ENCODE data around the gene WDR54.
A peak's percentile ranks its signal among the peaks of the same experiment; 100 is the strongest.
"Not testable (repeated sequence)": the region's sequence is repeated elsewhere in the genome, so short reads cannot be mapped to it uniquely, and the experiment has no call there.

Gene WDR54

DNA sequence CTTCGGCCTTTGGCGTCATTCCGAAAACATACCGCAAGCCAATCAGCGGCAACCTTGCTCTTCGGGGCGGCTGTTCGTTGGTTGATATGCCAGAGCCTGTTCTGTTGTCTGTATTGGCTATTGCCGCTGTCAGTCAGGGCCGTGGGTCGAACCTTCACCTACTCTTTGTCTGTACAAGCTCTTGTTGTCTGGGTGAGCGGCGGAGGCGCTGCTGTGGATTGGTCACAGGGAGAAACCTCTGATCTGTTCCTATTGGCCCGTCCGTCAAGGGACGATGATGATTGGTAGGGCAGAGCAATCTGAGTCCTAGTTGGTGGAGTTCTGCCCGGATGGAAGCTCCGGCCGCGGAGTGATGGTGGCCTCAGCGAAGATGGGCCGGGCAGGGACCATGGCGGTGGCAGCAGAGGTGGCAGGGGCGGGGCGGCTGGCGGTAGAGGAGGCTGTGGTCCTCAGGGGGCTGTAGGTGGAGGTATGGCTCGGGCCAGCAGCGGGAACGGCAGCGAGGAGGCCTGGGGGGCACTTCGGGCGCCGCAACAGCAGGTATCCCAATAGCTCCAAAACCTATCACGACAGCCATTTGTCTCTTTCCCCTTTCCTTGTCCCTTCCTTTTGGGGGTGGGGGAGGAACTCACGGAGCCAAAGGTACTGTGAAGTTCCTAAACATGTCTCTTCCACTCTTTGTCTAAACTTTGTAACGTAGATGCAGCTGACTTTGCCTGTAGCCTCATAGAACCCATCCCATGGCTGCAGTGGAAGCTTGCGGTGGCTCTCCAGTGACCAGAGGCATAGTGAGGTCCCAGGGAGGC is 36.8 kb downstream of the WDR54 start, which contains the start of gene WBP1:
WBP1 (plus strand) TSS at position 307 of the 806 bp plus-strand sequence; CDS start at position 472, 165 bp downstream.
- DNase-seq: peak; percentile 98

- no peak for DNase-seq
Observed at GRCh38 chr2:74458938-74459363, 37.4 kb downstream of the WDR54 start.

DNA sequence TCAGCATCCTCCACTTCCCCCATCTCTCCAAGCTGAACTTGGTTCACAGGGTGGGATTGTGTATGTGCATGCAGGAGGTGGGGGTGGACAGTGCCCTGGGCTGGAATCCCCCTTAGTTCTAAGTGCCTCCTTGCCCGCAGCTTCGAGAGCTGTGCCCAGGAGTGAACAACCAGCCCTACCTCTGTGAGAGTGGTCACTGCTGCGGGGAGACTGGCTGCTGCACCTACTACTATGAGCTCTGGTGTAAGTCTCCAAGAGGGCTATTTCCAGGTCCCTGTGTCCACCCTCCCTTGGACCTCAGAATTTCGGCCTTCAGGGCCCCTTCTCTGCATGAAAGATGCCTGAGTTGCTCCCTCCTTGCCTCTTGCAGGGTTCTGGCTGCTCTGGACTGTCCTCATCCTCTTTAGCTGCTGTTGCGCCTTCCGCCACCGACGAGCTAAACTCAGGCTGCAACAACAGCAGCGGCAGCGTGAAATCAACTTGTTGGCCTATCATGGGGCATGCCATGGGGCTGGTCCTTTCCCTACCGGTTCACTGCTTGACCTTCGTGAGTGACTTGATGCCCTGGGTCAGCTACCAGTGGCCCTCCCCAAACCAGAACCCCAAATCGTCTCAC is 38.1 kb downstream of the WDR54 start:
- not testable (repeated sequence) for DNase-seq

DNA sequence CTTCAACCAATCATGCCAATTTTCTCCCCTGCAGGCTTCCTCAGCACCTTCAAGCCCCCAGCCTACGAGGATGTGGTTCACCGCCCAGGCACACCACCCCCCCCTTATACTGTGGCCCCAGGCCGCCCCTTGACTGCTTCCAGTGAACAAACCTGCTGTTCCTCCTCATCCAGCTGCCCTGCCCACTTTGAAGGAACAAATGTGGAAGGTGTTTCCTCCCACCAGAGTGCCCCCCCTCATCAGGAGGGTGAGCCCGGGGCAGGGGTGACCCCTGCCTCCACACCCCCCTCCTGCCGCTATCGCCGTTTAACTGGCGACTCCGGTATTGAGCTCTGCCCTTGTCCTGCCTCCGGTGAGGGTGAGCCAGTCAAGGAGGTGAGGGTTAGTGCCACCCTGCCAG is 38.7 kb downstream of the WDR54 start:
- DNase-seq: not testable (repeated sequence)

- no peak for DNase-seq
Observed at GRCh38 chr2:74461187-74462053, 39.9 kb downstream of the WDR54 start.

DNA sequence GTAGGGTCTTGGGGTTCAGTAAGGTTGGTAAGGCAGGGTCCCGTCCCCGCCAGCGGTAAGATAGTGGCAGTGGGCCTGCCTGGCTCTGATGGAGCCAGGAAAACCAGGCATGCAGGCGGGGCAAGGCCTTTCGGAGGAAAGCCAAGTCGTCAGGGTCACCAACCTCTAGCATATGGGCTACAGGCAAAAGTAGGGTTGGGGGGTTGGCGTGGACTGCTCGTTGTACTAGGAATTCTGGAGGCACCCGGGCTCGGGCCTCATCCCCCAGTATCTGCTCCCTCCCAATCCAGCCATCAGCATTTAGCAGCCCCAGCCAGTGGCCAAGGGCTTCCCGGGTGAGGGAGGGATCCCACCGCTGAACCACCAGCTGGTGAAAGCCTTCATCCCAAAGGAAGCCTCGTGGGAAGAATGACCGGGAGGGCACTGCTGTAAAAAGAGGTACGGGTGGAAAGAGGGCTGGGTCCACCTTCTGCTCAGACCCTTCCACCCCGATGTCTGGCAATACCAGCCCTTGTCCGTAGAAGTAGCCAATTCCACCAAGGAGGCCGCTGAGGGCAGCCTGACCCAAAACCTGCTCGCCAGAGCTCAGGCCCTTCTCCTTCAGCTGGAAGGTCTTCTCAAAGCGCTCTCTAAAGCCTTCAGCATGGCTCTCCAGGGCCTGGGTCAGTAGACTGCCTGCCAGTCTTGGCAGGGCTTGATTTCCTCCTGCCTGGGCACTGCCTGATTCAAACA is 40.7 kb downstream of the WDR54 start:
- no peak for DNase-seq

GRCh38 chr2:74462786-74463105 is 41.2 kb downstream of the WDR54 start:
- no peak for DNase-seq

DNA sequence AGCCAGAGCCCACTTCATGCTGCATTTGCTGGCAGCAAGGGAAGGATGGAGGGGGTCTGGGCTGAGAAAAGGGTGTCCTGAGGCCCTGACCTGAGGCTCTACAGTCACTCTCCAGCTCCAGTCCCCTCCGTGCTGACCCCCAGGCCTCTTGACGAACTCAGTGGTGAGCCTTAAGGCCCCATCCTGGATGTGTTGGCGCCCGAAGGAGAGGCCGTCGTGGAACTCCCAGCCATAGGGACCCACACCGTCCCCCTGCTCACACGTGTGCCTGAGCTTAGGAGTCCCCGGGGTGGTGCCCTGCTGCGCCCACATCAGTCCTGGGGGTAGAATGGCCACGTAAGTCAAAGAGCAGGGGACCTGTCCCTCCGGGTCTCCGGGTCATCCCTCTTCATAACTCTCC is 42.9 kb downstream of the WDR54 start:
- no peak for DNase-seq

DNA sequence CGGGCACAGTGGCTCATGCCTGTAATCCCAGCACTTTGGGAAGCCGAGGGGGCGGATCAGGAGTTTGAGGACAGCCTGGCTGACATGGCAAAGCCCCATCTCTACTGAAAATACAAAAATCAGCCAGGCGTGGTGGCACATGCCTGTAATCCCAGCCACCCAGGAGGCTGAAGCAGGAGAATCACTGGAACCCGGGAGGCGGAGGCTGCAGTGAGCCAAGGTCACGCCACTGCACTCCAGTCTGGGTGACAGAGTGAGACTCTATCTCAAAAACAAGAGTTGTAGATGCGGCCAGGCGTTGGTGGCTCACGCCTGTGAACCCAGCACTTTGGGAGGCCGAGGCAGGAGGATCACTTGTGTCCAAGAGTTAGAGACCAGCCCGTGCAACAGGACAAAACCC is 49.2 kb downstream of the WDR54 start:
- not testable (repeated sequence) for DNase-seq

DNA sequence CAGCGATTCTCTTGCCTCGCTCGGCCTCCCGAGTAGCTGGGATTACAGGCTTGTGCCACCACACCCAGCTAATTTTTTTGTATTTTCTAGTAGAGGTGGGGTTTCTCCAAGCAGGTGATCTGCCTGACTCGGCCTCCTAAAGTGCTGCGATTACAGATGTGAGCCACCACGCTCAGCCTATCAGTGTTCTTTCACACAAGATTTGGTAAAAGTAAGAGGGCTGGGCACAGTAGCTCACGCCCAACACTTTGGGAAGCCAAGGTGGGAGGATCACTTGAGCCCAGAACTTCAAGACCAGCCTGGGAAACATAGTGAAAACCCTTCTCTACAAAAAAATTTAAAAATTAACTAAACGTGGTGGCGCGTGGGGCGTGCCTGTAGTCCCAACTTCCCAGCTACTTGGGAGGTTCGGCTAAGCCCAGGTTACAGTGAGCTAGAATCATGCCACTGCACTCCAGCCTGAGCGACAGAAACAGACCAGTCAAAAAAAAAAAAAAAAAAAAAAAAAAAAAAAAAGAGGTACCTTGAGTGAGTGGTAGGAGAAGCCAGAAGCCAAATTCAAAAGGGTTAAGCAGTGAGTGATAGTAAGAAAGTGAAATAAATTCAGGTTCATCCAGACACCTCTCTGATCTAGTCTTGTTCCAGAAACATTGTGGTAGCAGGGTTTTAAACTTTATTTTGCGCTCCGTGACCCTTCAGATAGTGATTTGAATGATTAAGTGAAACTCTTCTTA is 50.0 kb downstream of the WDR54 start:
- DNase-seq: no peak

GRCh38 chr2:74472086-74472944 is 50.8 kb downstream of the WDR54 start, which contains the start of gene MRPL53:
TSS of gene MRPL53 (minus strand) at chr2:74472680. CDS start at chr2:74472660, 20 bp downstream.
- no peak for DNase-seq

DNA sequence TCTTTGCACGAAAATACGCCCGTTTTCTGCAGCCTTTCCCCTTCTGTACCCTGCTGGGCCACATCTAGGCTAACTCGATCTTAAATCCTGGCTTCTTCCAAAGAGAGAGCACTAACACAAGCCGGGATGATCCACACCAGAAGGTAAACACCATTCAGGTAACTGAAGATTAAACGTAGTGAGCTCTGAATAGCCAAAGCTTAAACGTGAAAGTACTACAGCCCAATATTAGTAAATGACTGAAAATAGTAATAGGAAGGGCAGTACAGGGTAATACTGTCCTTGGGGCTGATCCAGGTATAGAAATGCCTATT is 51.4 kb downstream of the WDR54 start:
- no peak for DNase-seq

DNA sequence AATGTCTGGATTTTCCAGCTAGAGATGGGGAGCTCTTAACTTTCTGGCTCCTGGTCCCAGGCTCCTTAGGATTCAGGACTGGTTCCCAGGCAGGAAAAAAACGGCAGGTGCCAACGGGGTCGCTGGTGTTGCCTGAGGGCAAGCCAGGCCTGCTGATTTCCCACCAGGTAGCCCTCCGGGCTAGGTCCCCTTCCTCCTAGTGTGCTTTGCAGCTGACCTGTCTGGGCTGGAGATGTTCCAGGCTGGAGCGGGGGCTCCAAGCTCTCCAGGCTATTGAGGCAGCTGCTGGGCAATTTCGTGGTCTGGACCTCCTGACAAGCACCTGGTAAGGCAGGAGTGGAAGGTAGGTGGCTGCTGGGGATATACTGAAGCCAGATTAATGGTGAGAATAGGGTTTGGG is 53.0 kb downstream of the WDR54 start:
- no peak for DNase-seq

DNA sequence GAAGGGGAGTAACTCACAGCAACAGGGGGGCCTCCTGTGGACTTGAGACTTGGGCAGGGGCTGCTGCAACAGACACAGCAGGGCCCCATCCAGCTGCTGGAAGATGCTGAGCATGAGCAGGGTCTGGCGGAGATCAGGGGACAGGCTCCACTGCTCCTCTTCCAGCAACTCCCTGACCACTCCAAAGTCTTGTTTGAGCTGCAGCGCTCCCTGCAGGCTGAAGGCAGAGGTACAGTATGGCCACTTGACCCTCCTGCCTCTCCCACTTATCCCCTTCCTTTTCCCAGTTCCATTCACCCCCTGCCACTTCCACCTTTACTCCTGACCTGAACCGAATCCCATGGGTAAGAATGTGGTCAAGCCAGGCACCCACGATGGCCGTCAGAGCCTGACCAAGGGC is 53.4 kb downstream of the WDR54 start:
- no peak for DNase-seq

Data from NCI-H524 treated with DMSO at 0.1 percent for 48 hours (cell line).